Small intestine (tissue), 7 donors: ENCODE results near the gene TTC34. TPM values are rescaled to one million over a fixed set of nuclear protein-coding genes. Genes with fewer than 3 reads are reported as not detected.

Source experiments
- DNase-seq, 2 donors: peaks; one replicate each; pipeline versions ENCODE4 v3.0.0 to v3.0.0-alpha.2; 2013
- FAIRE-seq: peaks from 2 replicates; lab custom pipeline; 2012; peaks lifted over from hg19 to GRCh38; lab: Jason Lieb, UNC
- H3K27ac ChIP-seq, 3 donors: one replicate each; pipeline ENCODE4 v1.5.1; 2013; ENCODE audit warnings: low read length in 2 of 3, mild to moderate bottlenecking in 2 of 3, control low read depth in 1 of 3, inconsistent platforms in 1 of 3, low read depth in 1 of 3, moderate library complexity in 1 of 3
- H3K27me3 ChIP-seq, 3 donors: one replicate each; pipeline ENCODE4 v1.6.1; 2013; ENCODE audit warnings: low read length in 3 of 3, inconsistent platforms in 1 of 3; ENCODE audit not compliant: control insufficient read depth in 3 of 3, insufficient read depth in 3 of 3
- H3K36me3 ChIP-seq, 3 donors: one replicate each; pipeline ENCODE4 v1.6.1; 2013; ENCODE audit warnings: low read length in 3 of 3, inconsistent platforms in 1 of 3, low read depth in 1 of 3, mild to moderate bottlenecking in 1 of 3, moderate library complexity in 1 of 3; ENCODE audit not compliant: control insufficient read depth in 3 of 3, insufficient read depth in 2 of 3
- H3K4me1 ChIP-seq, 3 donors: one replicate each; pipeline ENCODE4 v1.6.1; 2013; ENCODE audit warnings: low read length in 2 of 3, inconsistent platforms in 1 of 3, low read depth in 1 of 3, mild to moderate bottlenecking in 1 of 3, moderate library complexity in 1 of 3; ENCODE audit not compliant: control insufficient read depth in 3 of 3, insufficient read depth in 2 of 3
- H3K4me3 ChIP-seq, 3 donors: one replicate each; pipeline ENCODE4 v1.5.1; 2013; ENCODE audit warnings: low read length in 3 of 3, control low read depth in 1 of 3, inconsistent platforms in 1 of 3, low read depth in 1 of 3, mild to moderate bottlenecking in 1 of 3, moderate library complexity in 1 of 3
- H3K9me3 ChIP-seq, 2 donors: one replicate each; pipeline ENCODE4 v1.6.1; 2013; ENCODE audit warnings: low read depth in 1 of 2, low read length in 1 of 2; ENCODE audit not compliant: control insufficient read depth in 2 of 2, insufficient read depth in 1 of 2
- WGBS, 3 donors: extraction: QIAGEN DNeasy Blood & Tissue Kit; methylation state at CpG; one replicate each; pipeline ENCODE4 v1.1.7; 2013; 5-methylcytosine and 5-hydroxymethylcytosine counted together
- polyA plus RNA-seq, 4 donors: library from polyadenylated mRNA; stranded (reverse) in 3 of 4; unstranded in 1 of 4; fragments of 200-250 nt in 3 of 4; fragments of 120-200 nt in 1 of 4; gene quantifications; one replicate each; pipeline versions ENCODE4 v1.2.1 to v1.2.3, GENCODE V29; 2013
- donor health status: healthy with polysubstance abuse.
- donor health status: control.
- donor health status: control.
- donor health status: Bipolar disorder and iron deficiency.
- donor health status: healthy.

The TTC34 gene
- polyA plus RNA-seq, 4 donors, result 0.22 to 1.9 TPM; not detected in 2

DNA sequence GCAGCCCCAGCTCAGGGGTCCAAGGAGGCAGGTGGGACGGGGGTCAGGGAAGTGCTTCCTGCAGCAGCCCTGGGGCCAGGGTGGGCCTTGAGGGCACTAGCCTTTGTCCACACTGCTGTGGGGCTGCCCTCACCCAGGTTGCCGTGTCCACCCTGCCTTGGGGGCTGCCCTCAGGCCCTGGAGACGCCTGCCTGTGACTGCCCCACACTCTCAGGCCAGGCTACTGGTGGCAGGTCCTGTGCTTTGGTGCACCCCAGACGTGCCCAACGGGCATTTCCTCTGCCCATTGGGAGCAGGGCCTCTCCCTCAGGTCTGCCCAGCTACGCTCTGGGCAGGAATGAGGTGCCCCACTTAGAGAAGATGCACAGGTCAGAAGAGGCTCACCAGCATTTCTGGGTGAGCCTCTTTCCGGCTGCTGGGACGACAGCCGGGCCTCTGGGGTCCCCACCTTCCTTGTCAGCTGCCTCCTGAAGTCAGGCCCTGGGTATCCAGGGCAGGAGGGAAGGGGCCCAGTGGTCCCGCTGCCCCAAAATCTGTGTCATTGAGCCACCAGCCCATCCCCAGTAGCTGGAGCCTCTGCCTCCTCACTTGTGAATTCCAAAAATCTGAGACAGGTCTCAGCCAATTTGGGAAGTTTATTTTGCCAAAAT lies 166.0 kb downstream of the TTC34 start:
- FAIRE-seq, result no peak
- H3K27me3 ChIP-seq, result no peaks in the 10 kb centered on the region
- H3K9me3 ChIP-seq, result peaks cover 2 to 20% of the 10 kb centered on the region in 2 donors
- peaks cover 0 to 46% (median 2%) of the 10 kb centered on the region in 3 donors for H3K4me1 ChIP-seq
- no peak overlapping the region for H3K4me3 ChIP-seq
- WGBS, 3 donors, result 81 to 85% (median 81%) methylated on average over 10 of the region's 10 CpGs
- no peak for DNase-seq
- peaks cover 0 to 13% (median 0%) of the 10 kb centered on the region in 3 donors for H3K36me3 ChIP-seq
- H3K27ac ChIP-seq, result no peak overlapping the region

DNA sequence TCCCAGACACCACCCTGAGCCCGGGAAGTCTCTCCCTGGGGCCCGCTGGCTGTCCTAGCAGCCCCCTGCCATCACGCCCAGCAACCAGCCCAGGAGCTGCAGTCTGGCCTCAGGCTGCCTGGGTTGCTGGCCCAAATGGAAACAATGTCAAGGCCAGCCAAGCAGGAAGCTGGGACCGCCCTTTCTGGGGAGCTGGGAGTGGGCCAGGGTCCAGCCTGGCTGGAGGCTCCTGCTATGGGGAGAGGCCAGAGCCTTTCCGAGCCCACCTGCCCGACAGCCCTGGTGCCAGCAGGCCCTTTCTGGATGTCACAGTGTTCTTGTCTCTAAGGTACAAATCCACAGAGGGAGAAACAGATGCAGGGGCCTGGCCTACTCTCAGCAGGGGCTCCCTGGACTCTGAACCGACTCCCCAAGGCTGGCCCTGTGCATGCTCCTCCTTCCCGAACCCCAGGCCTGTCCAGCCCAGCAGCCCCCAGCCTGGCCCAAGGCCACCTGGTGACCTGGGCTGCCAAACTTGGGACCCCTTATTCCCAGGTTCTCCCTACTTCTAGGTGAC lies 167.5 kb downstream of the TTC34 start:
- Histone ChIP-seq H3K4me3 (no peak overlapping the region), H3K9me3 (peaks cover 2 to 20% of the 10 kb centered on the region in 2 donors), H3K36me3 (no peaks in the 10 kb centered on the region), H3K4me1 (peaks cover 0 to 40% (median 2%) of the 10 kb centered on the region in 3 donors), H3K27me3 (peaks cover 0 to 9% (median 7%) of the 10 kb centered on the region in 3 donors), H3K27ac (no peak overlapping the region)
- 60 to 75% (median 64%) methylated on average over 8 of the region's 8 CpGs for WGBS, 3 donors
- DNase-seq (peak in 1 of 2 donors; percentile 12), FAIRE-seq (no peak)

DNA sequence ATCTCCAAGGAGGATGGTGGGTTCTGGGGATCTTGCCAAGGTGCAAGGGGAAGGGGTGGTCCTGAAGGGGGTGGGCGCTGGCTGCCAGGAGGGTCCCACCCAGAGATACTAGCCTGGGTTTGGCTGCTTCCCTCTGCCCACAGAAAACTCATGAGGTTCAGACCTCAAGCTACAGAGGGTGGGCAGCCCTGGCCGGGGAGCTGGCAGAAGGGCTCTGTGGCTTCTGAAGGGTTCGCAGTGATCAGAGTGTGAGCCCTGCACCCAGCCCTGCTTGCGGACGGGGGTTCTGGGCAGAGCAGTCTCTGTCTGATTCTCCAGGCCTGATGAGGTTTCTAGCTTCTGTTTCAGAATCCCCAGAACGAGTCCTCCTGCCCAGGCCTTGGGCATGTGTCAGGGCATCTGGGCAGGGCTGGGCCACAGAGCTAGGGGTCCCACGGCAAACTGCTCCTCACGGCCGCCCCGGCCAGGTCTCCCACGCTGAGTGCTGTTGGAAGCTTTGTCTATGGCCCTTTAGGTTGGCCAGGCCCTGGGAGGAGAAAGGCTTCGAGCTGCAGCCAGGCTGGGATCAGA lies 168.0 kb downstream of the TTC34 start:
- Histone ChIP-seq H3K27me3 (peaks cover 0 to 12% (median 7%) of the 10 kb centered on the region in 3 donors), H3K27ac (peak overlapping the region in 2 of 3 donors; percentile 9 to 84), H3K36me3 (no peaks in the 10 kb centered on the region), H3K9me3 (peaks cover 2 to 20% of the 10 kb centered on the region in 2 donors), H3K4me1 (peaks cover 0 to 40% (median 2%) of the 10 kb centered on the region in 3 donors), H3K4me3 (no peak overlapping the region)
- DNase-seq (no peak), FAIRE-seq (no peak)
- WGBS, 3 donors, result 76 to 80% (median 80%) methylated on average over 12 of the region's 12 CpGs

DNA sequence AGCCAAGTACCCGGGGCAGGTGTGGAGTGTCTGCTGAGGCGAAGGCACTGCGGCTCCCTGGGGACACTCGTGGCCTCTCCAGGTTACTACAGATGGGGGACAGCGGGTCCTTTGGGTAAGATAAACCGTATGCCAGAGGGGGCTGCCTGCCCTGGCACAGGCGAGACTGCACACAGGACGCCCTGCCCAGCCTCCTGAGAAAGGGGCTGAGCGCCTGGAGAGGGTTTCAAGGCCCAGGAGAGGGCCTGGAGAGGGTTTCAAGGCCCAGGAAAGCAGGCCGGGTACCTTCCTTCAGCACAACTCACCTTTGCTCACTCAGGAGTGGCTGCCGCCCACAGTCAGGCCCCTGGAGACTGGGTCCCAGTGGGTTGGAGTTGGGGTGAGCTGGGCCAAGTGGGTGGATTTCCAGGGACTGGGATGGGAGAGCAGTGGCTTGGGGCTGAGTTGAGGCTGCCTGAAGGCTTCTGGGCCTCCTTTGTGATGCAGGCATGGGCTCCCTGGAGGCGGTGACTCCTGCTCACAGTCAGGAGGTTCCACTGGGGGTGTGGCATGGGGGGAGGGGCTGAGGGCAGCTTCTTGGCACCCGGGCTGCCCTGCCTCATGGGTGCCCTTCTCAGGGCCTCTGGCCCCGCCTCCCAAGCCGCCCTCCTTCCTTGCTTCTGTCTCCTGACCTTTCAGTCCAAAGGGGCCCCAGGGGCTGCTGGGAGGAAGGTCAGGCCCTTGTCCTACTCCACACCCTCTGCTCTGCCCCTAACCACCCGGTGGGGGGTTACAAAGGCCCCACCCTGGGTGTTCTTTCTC lies 168.7 kb downstream of the TTC34 start, which contains the start of gene MMEL1:
MMEL1 (minus strand) TSS at position 456 of the 801 bp plus-strand sequence. CDS start 3,532 bp downstream, outside the sequence.
- peaks cover 0 to 45% (median 2%) of the 10 kb centered on the region in 3 donors for H3K4me1 ChIP-seq
- peak within 1 kb of the TSS; percentile 35 to 84 (median 76) for H3K27ac ChIP-seq
- peaks cover 0 to 19% (median 14%) of the 10 kb centered on the region in 3 donors for H3K27me3 ChIP-seq
- H3K36me3 ChIP-seq, result no peaks in the 10 kb centered on the region
- WGBS, 3 donors, result 28 to 56% (median 50%) methylated on average over 16 of the region's 16 CpGs
- FAIRE-seq, result no peak
- peak; percentile 83 to 91 for DNase-seq
- H3K4me3 ChIP-seq, result peak within 1 kb of the TSS in 1 of 3 donors; percentile 14
- H3K9me3 ChIP-seq, result peaks cover 2 to 20% of the 10 kb centered on the region in 2 donors

DNA sequence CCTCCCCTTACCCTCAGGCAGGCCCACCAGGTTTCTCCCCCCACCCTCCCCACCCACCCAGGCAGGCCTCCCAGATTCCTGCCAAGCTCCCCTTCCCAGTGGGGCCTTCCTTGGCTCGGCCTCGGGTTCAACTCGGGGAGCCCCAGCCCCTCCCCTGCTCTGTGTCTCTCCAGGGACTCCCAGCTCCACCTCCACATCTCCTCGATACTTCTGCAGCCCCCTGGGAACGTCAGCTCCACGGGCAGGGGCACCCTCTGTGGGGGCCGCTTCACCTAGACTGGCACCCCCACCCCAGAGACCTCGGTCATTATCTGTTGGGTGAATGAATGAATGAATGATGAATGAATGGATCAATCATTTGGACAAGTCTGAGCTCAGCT lies 169.5 kb downstream of the TTC34 start:
- Histone ChIP-seq H3K4me1 (peaks cover 0 to 47% (median 2%) of the 10 kb centered on the region in 3 donors), H3K4me3 (no peak overlapping the region), H3K36me3 (no peaks in the 10 kb centered on the region), H3K27ac (peak overlapping the region in 2 of 3 donors; percentile 76 to 84), H3K9me3 (peaks cover 2 to 16% of the 10 kb centered on the region in 2 donors), H3K27me3 (peaks cover 0 to 24% (median 16%) of the 10 kb centered on the region in 3 donors)
- FAIRE-seq (no peak), DNase-seq (no peak)
- 45 to 54% (median 45%) methylated on average over 7 to 8 of the region's 8 CpGs for WGBS, 3 donors

DNA sequence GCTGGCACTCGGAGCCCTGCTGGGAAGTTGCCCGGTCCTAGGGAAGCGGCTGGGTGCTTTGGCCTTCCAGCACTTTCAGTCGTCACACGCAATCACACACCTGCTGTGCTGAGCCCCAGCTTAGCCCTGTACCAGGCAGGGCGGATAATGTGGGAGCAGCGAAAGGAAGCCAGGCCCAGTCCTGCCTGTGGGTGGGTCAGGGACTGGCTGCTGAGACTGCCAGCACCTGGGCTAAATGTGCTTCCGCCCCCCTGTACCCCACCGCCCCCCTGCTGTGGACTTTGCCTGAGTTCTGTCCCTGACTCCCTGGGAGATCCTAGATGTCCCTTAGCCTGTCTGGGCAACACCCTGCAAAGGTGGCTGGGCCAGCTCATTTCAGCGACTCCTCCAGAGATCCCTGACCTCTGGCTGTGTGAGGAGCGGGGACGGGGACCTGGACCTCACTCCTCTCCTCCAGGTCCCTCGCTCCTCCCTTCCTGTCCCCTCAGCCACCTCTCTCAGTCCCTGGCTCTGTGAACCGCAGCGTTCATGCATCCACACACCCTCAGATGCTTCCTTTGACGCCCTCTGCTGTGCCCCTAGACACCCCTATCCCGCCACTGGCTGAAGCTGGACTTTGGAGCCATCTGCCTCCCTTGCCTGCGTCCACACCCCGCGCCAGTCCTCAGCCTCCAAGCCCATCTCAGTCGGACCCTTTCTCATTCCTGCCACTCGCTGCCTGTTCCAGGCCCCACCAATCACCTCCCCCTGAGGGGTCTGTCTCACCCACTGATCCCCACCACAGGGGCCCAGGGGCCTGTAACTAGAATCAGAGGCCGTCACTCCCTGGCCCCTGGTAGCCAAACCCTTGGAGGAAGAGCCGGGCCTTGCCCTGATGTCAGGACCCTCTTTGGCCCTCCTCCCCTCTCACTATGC lies 170.1 kb downstream of the TTC34 start:
- peak; percentile 89 to 94 for DNase-seq
- 33 to 58% (median 34%) methylated on average over 23 to 24 of the region's 24 CpGs for WGBS, 3 donors
- H3K27me3 ChIP-seq, result peaks cover 0 to 27% (median 16%) of the 10 kb centered on the region in 3 donors
- no peak overlapping the region for H3K4me3 ChIP-seq
- H3K36me3 ChIP-seq, result no peaks in the 10 kb centered on the region
- no peak for FAIRE-seq
- H3K4me1 ChIP-seq, result peaks cover 0 to 47% (median 2%) of the 10 kb centered on the region in 3 donors
- peak overlapping the region; percentile 48 to 84 (median 76) for H3K27ac ChIP-seq
- peaks cover 0 to 9% of the 10 kb centered on the region in 2 donors for H3K9me3 ChIP-seq

DNA sequence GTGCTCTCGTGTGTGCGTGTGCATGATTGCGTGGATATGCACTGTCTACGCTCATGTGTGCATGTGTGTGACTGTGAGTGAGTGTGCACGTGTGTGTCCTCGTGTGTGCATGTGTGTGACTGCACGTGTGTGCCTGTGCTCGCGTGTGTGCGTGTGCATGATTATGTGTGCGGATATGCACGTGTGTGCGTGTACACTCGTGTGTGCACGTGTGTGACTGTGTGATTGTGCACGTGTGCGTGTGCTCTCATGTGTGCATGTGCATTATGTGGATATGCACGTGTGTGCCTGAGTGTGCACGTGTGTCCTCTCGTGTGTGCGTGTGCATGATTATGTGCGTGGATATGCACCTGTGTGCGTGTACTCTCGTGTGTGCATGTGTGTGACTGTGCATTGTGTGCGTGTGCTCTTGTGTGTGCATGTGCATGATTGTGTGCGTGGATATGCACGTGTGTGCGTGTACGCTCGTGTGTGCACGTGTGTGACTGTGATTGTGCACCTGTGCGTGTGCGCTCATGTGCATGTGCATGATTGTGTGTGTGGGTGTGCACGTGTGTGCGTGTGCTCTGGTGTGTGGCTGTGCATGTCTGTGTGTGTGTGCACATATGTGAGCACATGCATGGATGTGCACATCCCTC lies 170.9 kb downstream of the TTC34 start:
- Histone ChIP-seq H3K27me3 (peaks cover 0 to 29% (median 16%) of the 10 kb centered on the region in 3 donors), H3K4me3 (no peak overlapping the region), H3K36me3 (no peaks in the 10 kb centered on the region), H3K27ac (peak overlapping the region; percentile 48 to 84 (median 76)), H3K9me3 (peaks cover 0 to 4% of the 10 kb centered on the region in 2 donors), H3K4me1 (peaks cover 0 to 47% (median 2%) of the 10 kb centered on the region in 3 donors)
- FAIRE-seq (no peak), DNase-seq (no peak)
- 75 to 92% (median 84%) methylated on average over 35 of the region's 35 CpGs for WGBS, 3 donors
